SK-MEL-5 (cell line): ENCODE results near the gene SARDH. TPM values are rescaled to one million over a fixed set of nuclear protein-coding genes. Genes with fewer than 3 reads are reported as not detected.

Experiments used
- DNase-seq: peaks from one replicate; pipeline ENCODE4 v3.0.0-alpha.2; 2016; ENCODE audit warnings: low read depth, low spot score
- in situ Hi-C: cut with HindIII; loops from 2 replicates; pipeline ENCODE4 v1.10.0; 2016; ENCODE audit warnings: low sequenced_read_pairs, high pct_unique_total_duplicates, low pct_unique_long_range_greater_than_20kb
- total RNA-seq: library from RNA; depleted of rRNA; stranded (reverse); fragments of >200 nt; shearing (Covaris generic); gene quantifications from 2 replicates; pipeline ENCODE4 v1.2.3, GENCODE V29; 2014

Gene SARDH
- total RNA-seq, 1 experiment from 2014 or later, result 0.61 TPM

DNA sequence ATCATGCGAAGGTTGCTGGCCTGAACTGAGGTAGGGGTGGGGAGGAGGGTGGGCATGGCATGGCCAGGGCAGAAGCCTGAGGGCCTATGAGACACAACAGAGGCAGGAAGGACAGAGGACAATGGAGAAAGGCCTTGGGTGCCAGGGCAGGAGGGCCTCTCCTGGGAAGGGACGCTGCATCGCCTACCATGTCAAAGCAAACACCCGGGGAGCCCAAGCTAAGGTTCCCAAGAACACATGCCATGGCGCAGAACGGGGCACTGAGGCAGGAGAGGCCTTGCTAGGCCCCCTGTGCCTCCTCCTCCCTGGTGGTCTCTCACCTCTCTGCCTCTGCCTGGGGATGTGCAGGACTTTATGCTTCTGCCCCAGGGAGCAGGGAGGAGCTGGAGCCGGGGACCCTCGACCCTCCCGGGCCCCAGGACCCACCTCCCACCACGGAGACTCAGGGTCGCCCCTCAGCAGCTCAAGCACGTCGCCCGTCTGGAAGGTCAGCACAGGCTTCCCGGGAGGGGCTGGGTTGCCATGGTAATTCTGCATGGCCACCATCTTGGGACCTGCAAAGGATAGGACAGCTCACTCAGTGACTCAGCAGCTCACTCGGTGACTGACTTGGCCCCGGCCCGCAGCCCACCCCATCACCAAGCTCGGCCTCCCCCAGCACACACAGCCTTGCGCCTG is 40.3 kb upstream of the SARDH start:
- DNase-seq, result no peak
- in situ Hi-C loops, result loop anchor here (25.0 kb wide), 1 partner anchor 234 kb away; no protein-coding TSS in a partner anchor

DNA sequence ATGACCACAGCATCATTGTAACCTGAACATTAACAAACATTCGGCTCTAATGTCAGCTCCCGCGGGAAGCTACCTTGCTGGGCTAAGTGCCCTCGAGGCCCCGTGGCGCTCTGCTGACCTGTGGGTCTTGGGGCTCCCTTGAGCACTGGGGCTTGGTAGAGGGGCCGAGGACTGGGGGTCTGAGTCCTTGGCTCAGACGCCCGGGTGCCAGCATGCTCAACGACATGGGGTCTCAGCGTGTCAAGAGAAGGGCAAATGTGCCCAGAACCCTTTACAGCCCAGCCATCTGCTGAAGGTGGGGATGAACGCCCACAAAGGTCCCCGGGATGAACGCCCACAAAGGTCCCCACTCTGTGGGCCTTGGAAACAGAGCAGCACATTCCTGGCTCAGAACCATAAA is 39.7 kb upstream of the SARDH start:
- DNase-seq, result no peak
- in situ Hi-C loops, result loop anchor here (25.0 kb wide), 1 partner anchor 234 kb away; no protein-coding TSS in a partner anchor

DNA sequence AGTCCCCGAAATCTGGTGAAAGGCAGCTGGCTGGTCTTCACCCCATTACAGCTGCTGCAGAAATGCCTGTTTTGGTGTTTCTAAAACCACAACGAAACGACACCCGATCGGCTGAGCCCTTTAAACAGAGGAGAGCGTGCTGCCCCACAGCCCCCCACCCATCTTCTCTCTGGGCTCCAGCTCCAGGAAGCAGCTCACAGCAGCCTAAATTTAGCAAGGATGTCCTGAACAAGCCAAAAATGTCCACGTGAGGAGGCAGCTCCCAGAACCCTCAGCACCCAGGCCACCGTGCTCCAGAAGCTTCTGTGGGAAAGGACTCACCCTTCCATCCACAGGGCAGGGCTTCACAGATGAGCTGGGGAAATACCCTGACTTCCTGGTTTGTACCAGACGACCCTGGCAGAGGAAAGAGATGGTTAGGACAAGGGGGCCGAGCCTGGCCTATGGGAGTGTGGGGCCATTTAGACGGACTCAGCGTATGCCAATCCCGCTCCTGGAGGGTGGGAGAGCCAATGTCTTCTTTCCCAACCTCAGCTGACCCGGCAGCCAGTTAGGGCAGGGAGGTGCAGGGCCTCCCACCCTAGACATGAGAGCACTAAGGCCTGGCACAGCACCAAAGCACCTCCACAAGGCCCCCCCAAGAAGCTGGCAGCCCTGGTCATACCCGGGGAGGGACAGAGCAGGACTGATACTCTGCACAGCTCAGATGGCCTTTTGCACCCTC is 39.1 kb upstream of the SARDH start:
- in situ Hi-C loops, result loop anchor here (25.0 kb wide), 1 partner anchor 235 kb away; no protein-coding TSS in a partner anchor
- DNase-seq, result no peak

DNA sequence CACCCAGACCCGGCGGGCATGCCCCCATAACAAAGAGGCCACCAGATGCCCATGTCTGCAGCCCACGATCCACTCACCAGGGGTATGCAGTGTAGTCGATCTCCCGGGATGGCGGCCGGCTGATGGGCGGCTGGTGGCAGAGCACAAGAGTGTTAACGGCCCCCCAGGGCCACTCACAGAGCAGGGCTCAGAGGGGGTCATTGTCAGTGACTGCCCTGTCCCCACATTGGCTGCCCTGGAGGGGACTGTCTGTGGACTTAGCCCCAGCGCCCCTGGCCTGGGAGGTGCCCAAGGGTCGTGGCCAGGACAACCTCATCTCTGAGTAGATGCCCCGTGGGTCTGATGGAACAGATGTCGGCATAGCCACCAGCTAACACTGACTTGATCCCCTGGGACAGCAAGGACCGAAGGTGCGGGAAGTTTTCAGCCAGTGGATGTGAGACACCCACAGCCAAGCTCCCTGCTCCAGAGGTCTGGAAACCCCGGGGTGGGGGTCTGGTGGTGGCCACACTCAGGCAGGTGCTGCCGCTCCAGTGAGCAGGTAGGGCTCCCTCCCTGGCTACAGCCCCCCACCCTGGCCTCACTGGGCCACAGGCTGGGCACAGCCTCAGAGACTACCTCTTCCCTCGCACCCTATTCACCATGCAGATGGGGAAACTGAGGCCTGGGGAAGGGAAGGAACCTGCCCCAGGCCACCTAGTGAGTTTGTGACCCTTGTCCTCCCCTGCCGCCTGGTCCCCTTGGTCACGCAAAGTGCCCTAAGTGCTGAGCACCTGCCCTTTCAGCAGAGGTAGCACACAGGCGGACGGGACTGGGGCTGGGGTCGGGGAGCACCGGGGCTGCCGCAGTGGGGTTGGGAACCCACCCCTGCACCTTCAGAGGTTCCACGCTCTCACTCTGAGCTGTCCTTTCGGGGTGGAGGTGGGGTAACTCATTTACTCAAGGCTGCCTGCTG is 38.1 kb upstream of the SARDH start:
- in situ Hi-C loops, result loop anchor here (25.0 kb wide), 1 partner anchor 236 kb away; no protein-coding TSS in a partner anchor
- DNase-seq, result no peak

DNA sequence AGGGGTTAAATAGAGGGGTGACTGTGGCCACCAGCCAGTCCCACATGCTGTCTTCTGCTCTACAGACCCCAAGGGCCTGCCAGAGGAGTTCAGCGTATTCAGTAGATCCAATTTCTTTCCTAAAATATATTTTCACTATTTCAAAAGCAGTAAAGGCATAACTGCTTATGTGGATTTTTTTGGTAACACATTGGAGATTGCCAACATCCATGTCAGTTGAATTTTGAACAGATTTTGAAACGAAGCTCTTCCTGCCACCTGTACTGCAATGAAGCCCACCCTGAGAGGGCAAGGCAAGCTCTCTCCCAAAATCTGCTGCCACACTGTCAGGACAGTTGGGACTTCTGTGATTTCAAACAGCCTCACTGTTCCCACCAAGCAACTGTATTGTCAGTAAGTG is 37.1 kb upstream of the SARDH start:
- in situ Hi-C loops, result loop anchor here (25.0 kb wide), 1 partner anchor 237 kb away; no protein-coding TSS in a partner anchor
- no peak for DNase-seq

DNA sequence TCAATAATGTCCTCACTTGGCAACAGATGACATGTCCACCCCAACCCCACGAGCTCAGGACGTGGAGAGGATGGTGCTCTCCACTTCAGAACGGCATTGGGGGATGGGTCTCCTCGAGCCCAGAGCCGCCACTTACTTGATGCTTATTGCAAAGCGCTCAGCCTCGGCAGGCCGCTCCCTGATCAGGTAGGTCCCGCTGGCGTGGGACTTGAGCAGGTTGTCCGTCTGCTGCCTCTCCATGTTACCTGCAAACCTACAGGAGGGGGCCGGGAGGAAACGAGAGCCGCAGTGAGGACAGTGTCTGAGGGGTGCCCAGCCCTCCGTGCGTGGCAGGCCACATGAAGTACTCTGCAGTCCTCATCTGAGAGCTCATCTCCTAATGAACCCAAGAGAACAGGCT is 36.6 kb upstream of the SARDH start:
- no peak for DNase-seq
- in situ Hi-C loops, result loop anchor here (25.0 kb wide), 1 partner anchor 238 kb away; no protein-coding TSS in a partner anchor

DNA sequence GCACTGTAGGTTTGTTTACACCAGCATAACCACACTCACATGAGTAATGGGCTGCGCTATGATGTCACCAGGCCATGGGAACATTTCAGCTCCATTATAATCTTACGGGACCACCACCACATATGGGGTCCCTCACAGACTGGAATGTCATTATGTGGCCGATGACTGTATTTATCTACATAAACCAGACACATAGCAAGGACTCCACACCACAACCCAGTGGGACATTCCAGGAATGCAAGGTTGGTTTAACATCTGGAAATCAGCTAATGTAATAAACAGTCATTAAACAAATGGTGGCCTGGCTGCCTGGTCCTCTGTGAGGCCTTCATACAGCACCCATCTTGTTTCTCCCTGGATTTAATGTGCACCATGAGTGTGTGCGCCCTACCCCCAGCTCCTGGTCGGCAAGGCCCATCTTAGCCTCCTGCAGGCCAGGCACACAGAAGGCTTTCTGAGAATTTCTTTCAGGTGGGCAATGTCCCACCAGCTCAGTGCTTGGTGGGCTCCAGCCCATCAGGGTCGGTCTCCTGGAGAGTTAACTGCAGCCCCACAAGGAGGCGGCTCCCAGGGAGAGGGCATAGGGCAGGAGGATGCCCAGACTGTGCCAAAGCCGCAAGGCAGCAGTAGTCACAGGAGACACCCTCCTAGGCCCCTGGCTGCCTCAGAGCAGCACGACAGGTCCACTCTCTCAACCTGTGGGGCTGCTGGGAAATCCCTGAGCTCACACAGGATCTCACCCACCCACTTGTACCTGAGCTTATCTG is 35.9 kb upstream of the SARDH start:
- DNase-seq, result no peak
- in situ Hi-C loops, result no loop called here

DNA sequence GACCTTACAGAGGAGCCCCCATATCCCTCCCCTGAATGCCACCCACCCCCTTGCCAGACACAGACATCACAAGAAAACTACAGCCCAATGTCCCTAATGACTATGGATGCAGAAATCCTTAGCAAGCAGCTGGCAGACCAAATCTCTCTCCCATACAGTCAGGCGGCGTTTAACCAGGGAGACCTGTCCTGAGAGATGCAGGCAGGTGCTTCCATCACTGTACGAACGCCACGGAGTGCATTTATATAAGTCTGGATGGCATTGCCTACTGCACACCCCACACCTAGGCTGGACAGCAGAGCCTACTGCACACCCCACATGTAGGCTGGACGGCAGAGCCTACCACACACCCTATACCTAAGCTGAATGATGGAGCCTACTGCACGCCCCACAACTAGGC is 34.4 kb upstream of the SARDH start:
- in situ Hi-C loops, result no loop called here
- DNase-seq, result no peak

DNA sequence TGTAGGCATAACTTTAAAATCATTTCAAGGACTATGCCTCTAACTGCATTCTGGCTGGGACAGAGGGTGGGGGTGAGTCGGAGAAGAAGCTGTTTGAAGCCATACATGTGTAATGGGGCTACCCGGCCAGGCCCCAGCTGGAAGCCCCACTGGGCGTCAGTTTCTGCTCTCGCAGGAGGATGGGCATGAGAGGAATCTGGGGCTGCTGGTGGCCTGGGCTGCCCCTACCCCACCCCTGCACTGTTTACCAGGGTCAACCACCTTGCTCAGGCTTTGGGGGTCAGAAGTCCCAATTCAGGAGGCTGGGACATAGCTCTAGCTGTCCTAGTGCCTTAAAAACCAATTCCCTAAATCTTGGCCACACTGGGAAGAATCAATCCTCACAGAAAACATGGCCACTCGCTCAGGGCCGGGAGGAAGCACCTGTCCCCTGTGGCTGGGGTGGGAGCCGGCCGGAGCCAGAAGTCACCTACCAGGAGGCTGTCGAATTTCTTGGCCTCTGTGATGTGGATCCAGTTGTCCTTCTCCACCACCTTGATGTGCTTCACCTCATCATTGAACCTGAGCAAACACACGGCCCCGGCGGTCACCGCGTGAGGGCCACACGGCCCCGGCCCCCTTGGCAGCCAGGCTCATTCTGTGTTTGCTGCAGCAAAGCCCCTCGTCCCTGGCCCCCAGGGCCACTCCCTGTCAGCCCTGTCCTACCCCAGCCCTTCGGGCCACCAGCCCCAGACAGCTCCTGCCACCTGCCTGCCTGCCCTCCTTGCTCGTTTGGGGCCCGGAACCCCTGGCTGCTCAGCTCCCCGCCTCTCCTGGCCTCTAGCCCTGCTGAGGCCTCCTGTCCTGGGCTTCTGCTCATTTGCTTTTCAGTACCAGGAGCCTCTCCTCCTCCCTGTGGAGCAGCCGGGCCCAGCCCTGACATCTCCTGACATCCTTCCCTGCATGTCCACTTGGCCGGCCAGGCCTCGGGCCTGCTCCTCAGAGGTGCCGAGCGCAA is 33.6 kb upstream of the SARDH start:
- no peak for DNase-seq
- in situ Hi-C loops, result no loop called here

DNA sequence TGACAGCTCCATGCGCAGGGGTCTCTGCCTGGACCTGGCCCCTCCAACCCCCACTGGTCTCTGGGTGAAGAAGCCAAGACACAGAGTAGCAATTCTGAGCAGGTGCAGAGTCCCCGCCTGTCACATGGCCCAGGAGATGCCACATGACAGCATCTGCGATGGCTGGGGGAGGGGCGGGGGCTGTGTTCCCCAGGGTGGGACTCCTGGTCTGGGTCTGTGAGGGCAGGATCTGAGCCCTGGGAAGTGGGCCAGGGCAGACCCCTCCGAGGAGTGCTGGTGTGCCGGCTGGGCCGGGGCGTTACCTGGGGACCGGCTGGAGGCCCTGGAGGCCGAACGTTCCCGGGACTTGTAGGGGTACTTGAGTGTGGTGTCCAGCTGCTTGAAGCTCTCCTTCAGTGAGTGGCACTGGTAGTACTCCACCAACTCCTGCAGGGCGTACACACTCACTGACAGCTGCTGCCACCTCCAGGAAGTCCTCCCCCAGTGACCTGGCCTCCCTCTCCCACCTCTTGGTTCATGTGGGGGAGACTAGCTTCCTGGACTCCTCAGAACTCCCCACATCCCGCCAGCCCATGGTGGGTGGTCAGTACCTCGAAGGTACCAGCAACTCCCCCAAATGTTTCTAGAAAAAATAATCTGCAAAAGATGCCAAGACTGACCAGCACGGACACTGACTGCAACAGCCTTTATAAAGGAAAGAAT is 32.1 kb upstream of the SARDH start:
- no peak for DNase-seq
- in situ Hi-C loops, result no loop called here

DNA sequence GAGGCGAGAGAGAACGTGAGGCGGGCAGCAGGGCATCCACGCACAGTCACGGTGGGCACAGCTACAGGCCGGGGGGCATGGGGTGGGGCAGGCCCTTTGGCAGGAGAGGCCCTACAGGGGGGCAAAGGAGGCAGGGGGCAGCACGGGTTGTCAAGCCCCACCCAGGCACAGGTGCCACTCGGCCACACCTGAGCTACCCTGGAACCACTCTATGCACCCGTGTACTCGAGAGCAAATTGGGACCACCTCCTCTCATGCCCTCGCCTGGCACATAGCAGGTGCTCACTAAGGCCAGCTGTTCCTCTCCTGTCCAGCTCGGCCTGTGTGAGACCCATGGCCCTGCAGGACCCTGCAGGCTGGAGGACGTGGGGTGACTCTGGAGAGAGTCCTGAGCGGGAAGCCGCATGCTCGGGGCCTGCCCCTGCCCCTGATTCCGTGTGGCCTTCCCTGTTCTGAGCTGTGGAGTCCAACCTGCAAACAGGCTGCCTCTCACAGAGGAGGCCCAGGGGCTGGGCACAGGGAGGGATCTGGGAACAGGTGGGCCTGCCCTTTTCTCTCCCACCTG is 31.4 kb upstream of the SARDH start:
- in situ Hi-C loops, result no loop called here
- DNase-seq, result no peak

DNA sequence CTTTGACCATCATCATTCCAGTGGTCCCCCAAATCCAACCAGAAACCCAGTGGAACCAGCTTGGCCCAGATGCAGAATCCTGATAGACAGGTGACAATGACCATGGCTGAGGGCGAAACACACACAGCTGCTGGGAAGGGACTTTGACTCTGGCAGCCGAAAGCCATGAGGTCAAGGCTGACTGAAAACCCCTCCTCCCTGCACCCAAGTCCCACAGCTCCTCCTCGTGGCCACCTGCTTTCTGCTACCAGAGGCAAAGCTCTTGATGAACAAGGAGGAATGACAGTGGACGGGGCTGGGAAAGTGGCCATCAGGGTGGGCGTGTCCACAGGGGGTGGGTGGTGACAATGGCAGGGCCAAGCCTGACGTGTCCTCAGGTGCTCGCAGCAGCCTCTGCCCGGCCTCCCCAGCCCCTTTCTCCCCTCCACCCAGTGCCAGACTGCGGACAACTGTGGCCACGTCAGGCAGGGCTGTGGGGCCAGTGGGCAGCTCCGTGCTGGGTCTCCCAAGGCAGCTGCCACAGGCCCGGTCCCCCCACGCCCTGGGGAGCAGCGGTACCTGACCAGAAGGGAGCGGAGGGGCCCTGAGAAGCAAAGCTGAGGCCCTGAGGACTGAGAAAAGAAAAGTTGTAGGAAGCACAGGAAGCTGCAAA is 30.8 kb upstream of the SARDH start:
- in situ Hi-C loops, result no loop called here
- DNase-seq, result peak; percentile 48

DNA sequence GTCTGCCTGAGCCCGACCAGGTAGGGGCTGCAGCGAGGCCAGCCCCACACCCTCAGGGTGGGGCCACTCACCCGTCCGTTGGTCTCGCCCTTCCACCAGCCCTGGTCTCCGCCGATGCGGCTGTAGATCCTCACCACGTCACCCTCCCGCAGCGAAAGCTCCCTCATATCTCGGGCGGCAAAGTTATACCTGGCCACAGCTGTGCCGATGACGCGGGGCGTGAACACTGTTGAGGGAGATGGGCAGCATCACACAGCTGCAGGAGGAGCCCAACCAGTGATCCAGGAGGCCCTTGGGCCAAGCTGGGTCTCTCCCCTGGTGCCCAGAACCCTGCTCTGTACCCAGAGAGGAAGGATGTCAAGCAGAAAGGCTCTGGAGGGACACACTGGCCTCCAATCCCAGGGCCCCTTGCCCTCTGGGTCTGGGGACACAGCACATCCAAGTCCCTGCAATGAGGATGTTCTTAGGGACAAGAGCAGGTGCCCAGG is 30.3 kb upstream of the SARDH start:
- in situ Hi-C loops, result no loop called here
- no peak for DNase-seq

DNA sequence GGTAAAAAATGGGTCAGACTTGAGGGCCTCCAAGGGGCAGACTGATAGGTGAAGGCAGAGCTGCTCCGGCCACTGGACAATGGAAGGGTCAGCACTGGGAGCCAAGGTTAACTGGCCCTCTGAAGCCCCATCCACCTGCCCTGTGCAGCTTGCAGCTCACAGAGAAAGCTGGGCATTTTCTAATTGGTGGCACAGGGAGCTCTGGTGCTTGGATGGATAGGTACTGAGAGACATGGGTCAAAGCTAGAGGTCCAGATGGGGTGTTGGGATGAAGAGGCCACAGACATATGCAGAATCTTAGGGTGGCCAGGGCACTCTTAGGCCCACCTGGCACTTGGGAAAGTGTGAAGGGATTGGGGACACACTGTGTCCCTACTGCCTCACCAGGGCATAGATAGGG is 29.5 kb upstream of the SARDH start:
- no peak for DNase-seq
- in situ Hi-C loops, result no loop called here

DNA sequence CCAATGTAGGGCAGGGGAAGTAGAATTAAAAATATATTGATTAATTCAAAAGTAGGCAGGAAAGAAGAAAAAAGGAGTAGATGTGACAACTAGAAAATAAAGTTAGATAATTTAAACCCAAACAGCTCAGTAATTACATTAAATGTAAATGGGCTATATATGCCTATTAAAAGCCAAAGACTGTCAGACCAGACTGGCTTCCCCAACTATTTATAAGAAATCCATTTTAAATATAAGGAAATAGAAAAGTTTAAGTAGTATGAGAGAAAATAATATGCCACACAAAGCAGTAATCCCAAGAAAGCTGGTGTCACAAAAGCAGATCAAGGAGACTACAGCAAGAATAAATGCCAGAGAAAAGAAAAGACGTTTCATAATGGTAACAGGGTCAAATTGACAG is 28.9 kb upstream of the SARDH start:
- DNase-seq, result no peak

More for the DNA sequence above, 28.9 kb upstream of the SARDH start:
- in situ Hi-C loops, result no loop called here
